Gastroesophageal sphincter (tissue), 3 donors: ENCODE data around the gene NEK6.

ENCODE experiments used
- EP300 ChIP-seq: sonication (generic); formaldehyde crosslinking; IDR thresholded peaks from one replicate; pipeline ENCODE4 v1.6.1; 2017; ENCODE audit warnings: antibody characterized with exemption, mild to moderate bottlenecking
- POLR2A ChIP-seq, 2 donors: fragments of 450-650 bp; IDR thresholded peaks; one replicate each; pipeline ENCODE4 v1.6.1; 2017; ENCODE audit warnings: antibody characterized with exemption in 2 of 2, mild to moderate bottlenecking in 2 of 2, moderate library complexity in 1 of 2
- POLR2AphosphoS5 ChIP-seq: sonication (generic); formaldehyde crosslinking; IDR thresholded peaks from one replicate; pipeline ENCODE4 v1.6.1; 2017; ENCODE audit warnings: antibody characterized with exemption
- TF ChIP-seq, protein P1 (sequence below), 4 experiments: fragments of 200-600 bp in 2 of 4; fragments of 450-650 bp in 2 of 4; sonication (generic) in 1 of 4; IDR thresholded peaks; one replicate each; pipeline ENCODE4 v1.5.1; 2017 to 2019; ENCODE audit warnings: antibody characterized with exemption in 4 of 4, mild to moderate bottlenecking in 2 of 4, moderate library complexity in 2 of 4

DNA sequence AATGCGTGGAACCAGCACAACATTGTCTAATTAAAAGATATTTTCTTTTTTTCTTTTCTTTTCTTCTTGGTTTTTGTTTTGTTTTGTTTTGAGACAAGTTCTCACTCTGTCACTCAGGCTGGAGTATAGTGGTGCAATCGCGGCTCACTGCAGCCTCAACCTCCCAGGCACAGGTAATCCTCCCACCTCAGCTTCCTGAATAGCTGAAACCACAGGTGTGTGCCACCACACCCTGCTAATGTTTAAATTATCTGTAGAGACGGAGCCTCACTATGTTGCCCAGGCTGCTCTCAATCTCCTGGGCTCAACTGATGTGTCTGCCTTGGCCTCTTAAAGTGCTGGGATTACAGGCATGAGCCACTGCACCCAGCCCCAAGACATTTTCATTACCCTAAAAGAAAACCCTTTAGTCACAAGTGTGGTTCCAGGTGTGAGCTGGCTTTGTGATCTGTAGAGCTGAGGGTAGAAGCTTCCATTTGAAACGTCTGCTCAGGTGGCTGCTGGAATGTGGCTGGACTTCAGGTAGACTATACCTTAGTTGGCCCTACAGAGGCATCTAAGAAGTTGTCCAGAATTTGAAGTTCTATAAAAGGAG lies 19.1 kb upstream of the NEK6 start:
- TF ChIP-seq, protein P1, sequence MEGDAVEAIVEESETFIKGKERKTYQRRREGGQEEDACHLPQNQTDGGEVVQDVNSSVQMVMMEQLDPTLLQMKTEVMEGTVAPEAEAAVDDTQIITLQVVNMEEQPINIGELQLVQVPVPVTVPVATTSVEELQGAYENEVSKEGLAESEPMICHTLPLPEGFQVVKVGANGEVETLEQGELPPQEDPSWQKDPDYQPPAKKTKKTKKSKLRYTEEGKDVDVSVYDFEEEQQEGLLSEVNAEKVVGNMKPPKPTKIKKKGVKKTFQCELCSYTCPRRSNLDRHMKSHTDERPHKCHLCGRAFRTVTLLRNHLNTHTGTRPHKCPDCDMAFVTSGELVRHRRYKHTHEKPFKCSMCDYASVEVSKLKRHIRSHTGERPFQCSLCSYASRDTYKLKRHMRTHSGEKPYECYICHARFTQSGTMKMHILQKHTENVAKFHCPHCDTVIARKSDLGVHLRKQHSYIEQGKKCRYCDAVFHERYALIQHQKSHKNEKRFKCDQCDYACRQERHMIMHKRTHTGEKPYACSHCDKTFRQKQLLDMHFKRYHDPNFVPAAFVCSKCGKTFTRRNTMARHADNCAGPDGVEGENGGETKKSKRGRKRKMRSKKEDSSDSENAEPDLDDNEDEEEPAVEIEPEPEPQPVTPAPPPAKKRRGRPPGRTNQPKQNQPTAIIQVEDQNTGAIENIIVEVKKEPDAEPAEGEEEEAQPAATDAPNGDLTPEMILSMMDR (IDR thresholded peaks at IDR 0.05): no peak
- TF ChIP-seq POLR2A (IDR thresholded peaks at IDR 0.05) (no peak), POLR2AphosphoS5 (no peak), EP300 (no peak)
